NCI-H524 treated with DMSO at 0.1 percent for 48 hours (cell line): Measurements from ENCODE around the gene PNPLA5.

Experiments used
- DNase-seq: peaks from one replicate; lab custom pipeline; 2025; lab: John Stamatoyannopoulos, UW

The PNPLA5 gene

GRCh38 chr22:43901976-43902643 lies 10.3 kb upstream of the PNPLA5 start:
- DNase-seq, result no peak

- DNase-seq, result no peak
These were observed 8.4 kb upstream of the PNPLA5 start for GRCh38 chr22:43900206-43900605.

GRCh38 chr22:43897751-43898261 lies 6.0 kb upstream of the PNPLA5 start:
- no peak for DNase-seq

- DNase-seq, result no peak
These were observed 4.3 kb upstream of the PNPLA5 start for GRCh38 chr22:43895986-43896645.

- no peak for DNase-seq
These were observed 2.3 kb upstream of the PNPLA5 start for GRCh38 chr22:43894122-43894521.

GRCh38 chr22:43893266-43893665 lies 1.5 kb upstream of the PNPLA5 start:
- DNase-seq, result no peak

- no peak for DNase-seq
These were observed 526 bp upstream of the PNPLA5 start for GRCh38 chr22:43892183-43892894.

GRCh38 chr22:43890901-43891331 lies 897 bp downstream of the PNPLA5 start:
- DNase-seq, result no peak

- no peak for DNase-seq
These were observed 2.0 kb downstream of the PNPLA5 start for GRCh38 chr22:43889860-43890253.

GRCh38 chr22:43889201-43889859 lies 2.5 kb downstream of the PNPLA5 start:
- DNase-seq, result no peak

- no peak for DNase-seq
These were observed 3.1 kb downstream of the PNPLA5 start for GRCh38 chr22:43888740-43889139.

GRCh38 chr22:43887391-43887790 lies 4.4 kb downstream of the PNPLA5 start:
- no peak for DNase-seq

GRCh38 chr22:43886231-43886630 lies 5.6 kb downstream of the PNPLA5 start:
- no peak for DNase-seq

GRCh38 chr22:43885786-43886185 lies 6.0 kb downstream of the PNPLA5 start:
- no peak for DNase-seq

GRCh38 chr22:43885319-43885671 lies 6.5 kb downstream of the PNPLA5 start:
- DNase-seq, result no peak

GRCh38 chr22:43884600-43885318 lies 7.1 kb downstream of the PNPLA5 start:
- DNase-seq, result no peak

GRCh38 chr22:43883719-43884415 lies 7.9 kb downstream of the PNPLA5 start:
- no peak for DNase-seq

- DNase-seq, result peak; percentile 20
These were observed 8.7 kb downstream of the PNPLA5 start for GRCh38 chr22:43883012-43883661.

- DNase-seq, result no peak
These were observed 9.6 kb downstream of the PNPLA5 start for GRCh38 chr22:43882122-43882767.
